ENCODE results near the gene CROCC2.

The CROCC2 gene

GRCh38 chr2:241025639-241026038, 119.5 kb downstream of the CROCC2 start:
- no peak overlapping the region for H3K4me3 ChIP-seq (ENCODE audit: low read depth, low read length)
- ChIA-PET POLR2A (no interaction called here), CTCF (interaction anchor here (1.1 kb wide), 1 partner anchor 53 kb away, joined by 4 read pairs; no protein-coding TSS in a partner anchor)
- TF ChIP-seq CTCF (IDR thresholded peaks at IDR 0.05; ENCODE audit: insufficient read depth, low read length, missing control alignments) = no peak
- no peak for DNase-seq (ENCODE audit: low read depth, low spot score)

GRCh38 chr2:241029599-241030332, 123.6 kb downstream of the CROCC2 start:
- H3K4me3 ChIP-seq (ENCODE audit: low read depth, low read length) = no peak overlapping the region
- no peak for DNase-seq (ENCODE audit: low read depth, low spot score)
- POLR2A ChIA-PET = interaction anchor here (0.6 kb wide), 2 partner anchors 176 to 764 kb away, joined by 3 read pairs; no protein-coding TSS in a partner anchor
- no peak for TF ChIP-seq CTCF (IDR thresholded peaks at IDR 0.05; ENCODE audit: insufficient read depth, low read length, missing control alignments)
- CTCF ChIA-PET = interaction anchor here (1.1 kb wide), 1 partner anchor 20 kb away, joined by 5 read pairs; no protein-coding TSS in a partner anchor

GRCh38 chr2:241030333-241030680, 124.2 kb downstream of the CROCC2 start:
- TF ChIP-seq CTCF (IDR thresholded peaks at IDR 0.05; ENCODE audit: insufficient read depth, low read length, missing control alignments) = no peak
- no peak overlapping the region for H3K4me3 ChIP-seq (ENCODE audit: low read depth, low read length)
- ChIA-PET CTCF (interaction anchor here (1.1 kb wide), 1 partner anchor 21 kb away, joined by 5 read pairs; no protein-coding TSS in a partner anchor), POLR2A (interaction anchor here (0.6 kb wide), 2 partner anchors 177 to 763 kb away, joined by 3 read pairs; no protein-coding TSS in a partner anchor)
- DNase-seq (ENCODE audit: low read depth, low spot score) = no peak

- H3K4me3 ChIP-seq (ENCODE audit: low read depth, low read length) = no peak overlapping the region
- ChIA-PET POLR2A (no interaction called here), CTCF (interaction anchor here (1.1 kb wide), 1 partner anchor 21 kb away, joined by 5 read pairs; no protein-coding TSS in a partner anchor)
- no peak for DNase-seq (ENCODE audit: low read depth, low spot score)
- no peak for TF ChIP-seq CTCF (IDR thresholded peaks at IDR 0.05; ENCODE audit: insufficient read depth, low read length, missing control alignments)
Observed at GRCh38 chr2:241030883-241031282, 124.7 kb downstream of the CROCC2 start.

- TF ChIP-seq CTCF (IDR thresholded peaks at IDR 0.05; ENCODE audit: insufficient read depth, low read length, missing control alignments) = no peak
- ChIA-PET POLR2A (no interaction called here), CTCF (no interaction called here)
- DNase-seq (ENCODE audit: low read depth, low spot score) = no peak
- no peak overlapping the region for H3K4me3 ChIP-seq (ENCODE audit: low read depth, low read length)
Observed at GRCh38 chr2:241031436-241032165, 125.5 kb downstream of the CROCC2 start.

- ChIA-PET POLR2A (no interaction called here), CTCF (no interaction called here)
- TF ChIP-seq CTCF (IDR thresholded peaks at IDR 0.05; ENCODE audit: insufficient read depth, low read length, missing control alignments) = no peak
- DNase-seq (ENCODE audit: low read depth, low spot score) = no peak
- H3K4me3 ChIP-seq (ENCODE audit: low read depth, low read length) = no peak overlapping the region
Observed at GRCh38 chr2:241033336-241033987, 127.3 kb downstream of the CROCC2 start.
